ENCODE data around the gene PRKN. TPM values are rescaled to one million over a fixed set of nuclear protein-coding genes. Genes with fewer than 3 reads are reported as not detected.

PRKN gene
- total RNA-seq, 4 donors from 2014 or later = 4.4 to 669 (median 10.5) TPM

DNA sequence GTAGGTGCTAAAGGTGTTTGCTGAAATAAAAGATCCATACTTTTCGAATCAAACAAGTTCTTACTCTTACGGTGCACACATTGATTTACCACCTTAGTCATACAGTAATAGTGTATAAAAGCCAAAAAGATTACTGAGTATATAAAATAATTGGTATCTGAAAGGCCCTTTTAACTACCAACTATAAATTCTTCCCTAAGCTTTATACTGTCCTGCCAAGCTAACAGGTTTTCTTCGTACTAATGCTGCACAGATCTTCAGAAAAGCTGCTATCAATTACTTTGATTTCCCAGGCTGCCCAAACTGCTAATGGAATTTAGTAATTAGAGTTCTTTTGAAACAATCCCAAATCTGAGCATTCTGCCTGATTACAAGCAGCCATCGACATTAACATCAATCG lies 97.5 kb downstream of the PRKN start:
- TF ChIP-seq, protein P1, sequence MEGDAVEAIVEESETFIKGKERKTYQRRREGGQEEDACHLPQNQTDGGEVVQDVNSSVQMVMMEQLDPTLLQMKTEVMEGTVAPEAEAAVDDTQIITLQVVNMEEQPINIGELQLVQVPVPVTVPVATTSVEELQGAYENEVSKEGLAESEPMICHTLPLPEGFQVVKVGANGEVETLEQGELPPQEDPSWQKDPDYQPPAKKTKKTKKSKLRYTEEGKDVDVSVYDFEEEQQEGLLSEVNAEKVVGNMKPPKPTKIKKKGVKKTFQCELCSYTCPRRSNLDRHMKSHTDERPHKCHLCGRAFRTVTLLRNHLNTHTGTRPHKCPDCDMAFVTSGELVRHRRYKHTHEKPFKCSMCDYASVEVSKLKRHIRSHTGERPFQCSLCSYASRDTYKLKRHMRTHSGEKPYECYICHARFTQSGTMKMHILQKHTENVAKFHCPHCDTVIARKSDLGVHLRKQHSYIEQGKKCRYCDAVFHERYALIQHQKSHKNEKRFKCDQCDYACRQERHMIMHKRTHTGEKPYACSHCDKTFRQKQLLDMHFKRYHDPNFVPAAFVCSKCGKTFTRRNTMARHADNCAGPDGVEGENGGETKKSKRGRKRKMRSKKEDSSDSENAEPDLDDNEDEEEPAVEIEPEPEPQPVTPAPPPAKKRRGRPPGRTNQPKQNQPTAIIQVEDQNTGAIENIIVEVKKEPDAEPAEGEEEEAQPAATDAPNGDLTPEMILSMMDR (IDR thresholded peaks at IDR 0.05) = no peak
- no peak for TF ChIP-seq POLR2A (IDR thresholded peaks at IDR 0.05)
- no peaks in the 10 kb centered on the region for H3K4me1 ChIP-seq
- no peak for DNase-seq
- no peak overlapping the region for H3K27ac ChIP-seq
- H3K9me3 ChIP-seq = peaks cover 0 to 3% (median 0%) of the 10 kb centered on the region in 4 donors
- H3K4me3 ChIP-seq = no peak overlapping the region
- H3K36me3 ChIP-seq = no peaks in the 10 kb centered on the region
- no peaks in the 10 kb centered on the region for H3K27me3 ChIP-seq

DNA sequence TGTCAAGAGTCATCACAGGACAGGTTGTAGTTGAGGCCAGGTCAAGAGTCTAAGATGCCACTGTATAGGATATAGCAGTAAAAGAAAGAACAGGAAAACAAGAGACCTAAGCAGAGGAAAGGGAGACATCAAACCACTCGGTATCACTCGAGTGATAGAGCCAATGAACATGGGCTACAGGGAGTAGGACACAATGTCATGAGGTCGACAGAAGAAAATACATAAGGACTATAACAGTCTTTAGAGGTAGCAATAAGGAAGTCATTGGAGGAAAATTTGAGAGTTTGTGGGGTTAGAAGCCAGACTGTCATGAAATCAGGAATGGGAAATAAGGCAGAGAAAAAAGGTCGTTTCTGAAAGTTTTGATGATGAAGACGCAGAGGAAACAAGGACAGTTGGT lies 99.7 kb downstream of the PRKN start:
- DNase-seq = no peak
- Histone ChIP-seq H3K27me3 (no peaks in the 10 kb centered on the region), H3K36me3 (no peaks in the 10 kb centered on the region), H3K27ac (no peak overlapping the region), H3K4me3 (no peak overlapping the region), H3K4me1 (no peaks in the 10 kb centered on the region), H3K9me3 (peaks cover 0 to 3% (median 0%) of the 10 kb centered on the region in 4 donors)
- TF ChIP-seq, protein P1 (IDR thresholded peaks at IDR 0.05) = no peak
- TF ChIP-seq POLR2A (IDR thresholded peaks at IDR 0.05) = no peak

DNA sequence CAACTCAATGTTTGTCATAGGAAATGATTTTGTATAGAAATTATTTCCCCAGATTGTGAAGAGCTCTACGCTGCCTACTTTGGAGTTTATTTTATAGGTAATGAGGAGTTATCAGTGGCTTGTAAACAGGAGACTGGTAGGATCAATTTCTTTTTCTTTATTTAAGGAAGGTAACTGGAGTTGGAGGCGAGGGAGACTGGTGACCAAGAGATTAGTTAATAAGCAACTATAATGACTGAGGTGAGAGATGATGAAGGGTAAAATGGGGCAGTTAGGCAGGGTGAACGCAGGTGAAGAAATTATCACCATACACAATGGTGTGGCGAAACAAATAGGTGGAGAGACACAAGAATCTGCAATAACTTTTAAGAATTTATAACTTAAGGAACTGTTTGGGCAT lies 100.2 kb downstream of the PRKN start:
- H3K27me3 ChIP-seq = no peaks in the 10 kb centered on the region
- TF ChIP-seq, protein P1 (IDR thresholded peaks at IDR 0.05) = no peak
- TF ChIP-seq POLR2A (IDR thresholded peaks at IDR 0.05) = no peak
- no peaks in the 10 kb centered on the region for H3K36me3 ChIP-seq
- no peak for DNase-seq
- no peak overlapping the region for H3K27ac ChIP-seq
- H3K4me1 ChIP-seq = no peaks in the 10 kb centered on the region
- peaks cover 0 to 3% (median 0%) of the 10 kb centered on the region in 4 donors for H3K9me3 ChIP-seq
- no peak overlapping the region for H3K4me3 ChIP-seq

DNA sequence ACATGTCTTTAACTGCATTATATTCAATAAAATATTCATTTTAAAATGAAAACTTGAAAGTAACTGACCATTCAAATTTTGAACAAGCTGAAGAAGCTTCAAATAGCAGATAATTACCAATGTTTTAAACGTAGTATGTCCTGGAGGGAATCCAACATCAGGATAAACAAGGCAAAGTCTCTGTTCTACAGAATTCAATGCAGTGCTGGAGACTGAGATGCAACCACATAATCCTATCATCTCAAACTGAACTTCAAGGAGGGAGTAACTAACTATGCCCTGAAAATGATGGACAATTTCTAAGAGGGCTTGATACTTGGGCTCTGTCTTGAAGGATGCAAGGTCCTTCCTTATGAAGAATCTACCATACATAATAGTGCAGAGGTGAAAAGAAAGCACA lies 100.7 kb downstream of the PRKN start:
- Histone ChIP-seq H3K27ac (no peak overlapping the region), H3K27me3 (no peaks in the 10 kb centered on the region), H3K4me1 (no peaks in the 10 kb centered on the region), H3K36me3 (no peaks in the 10 kb centered on the region), H3K4me3 (no peak overlapping the region), H3K9me3 (peaks cover 0 to 3% (median 0%) of the 10 kb centered on the region in 4 donors)
- DNase-seq = no peak
- TF ChIP-seq, protein P1 (IDR thresholded peaks at IDR 0.05) = no peak
- no peak for TF ChIP-seq POLR2A (IDR thresholded peaks at IDR 0.05)

DNA sequence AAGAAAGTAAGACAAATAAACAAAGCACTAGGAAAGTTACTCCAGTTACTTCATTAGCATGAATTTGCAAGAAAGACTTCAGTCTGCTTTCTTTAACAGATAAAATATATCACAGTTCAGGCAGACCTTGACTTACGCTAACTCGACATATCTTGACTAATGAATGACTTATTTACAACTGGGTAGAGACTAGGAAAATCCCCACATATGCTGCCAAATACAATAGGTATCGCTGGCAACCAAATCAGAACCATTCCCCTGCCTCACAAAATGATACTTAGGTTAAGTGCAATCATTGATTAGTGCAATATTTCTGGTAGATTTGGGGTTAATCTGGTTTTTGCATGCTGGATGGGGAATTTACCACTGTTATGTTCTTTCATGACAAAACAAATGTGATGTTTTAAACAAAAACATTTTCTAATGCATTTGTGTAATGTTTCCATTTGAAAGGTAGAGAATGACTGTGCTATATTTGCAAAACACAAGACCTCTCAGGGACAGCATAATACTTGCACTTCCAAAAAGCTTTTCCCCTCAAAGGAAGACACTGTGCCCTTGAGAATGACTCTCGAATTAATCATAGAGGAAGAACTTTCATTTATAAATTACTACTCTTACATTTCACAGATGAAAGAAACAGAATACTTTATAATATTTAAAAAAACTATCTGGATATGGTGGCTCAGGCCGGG lies 101.6 kb downstream of the PRKN start:
- DNase-seq = no peak
- TF ChIP-seq, protein P1 (IDR thresholded peaks at IDR 0.05) = no peak
- no peak for TF ChIP-seq POLR2A (IDR thresholded peaks at IDR 0.05)
- Histone ChIP-seq H3K36me3 (no peaks in the 10 kb centered on the region), H3K4me3 (no peak overlapping the region), H3K4me1 (no peaks in the 10 kb centered on the region), H3K27ac (no peak overlapping the region), H3K27me3 (no peaks in the 10 kb centered on the region), H3K9me3 (no peaks in the 10 kb centered on the region)
